Measurements from ENCODE around the gene UFL1. TPM values are rescaled to one million over a fixed set of nuclear protein-coding genes. Genes with fewer than 3 reads are reported as not detected.

Gene UFL1
- total RNA-seq, 1 donor from 2014 or later = 26.9 TPM

Other genes with a start within 250 kb of the UFL1 start
- gene FHL5, start 41.3 kb downstream of the UFL1 start, total RNA-seq = not detected in 2 replicates